ENCODE measurements around the gene RAP1B.

Gene RAP1B

GRCh38 chr12:68608191-68608590 is 2.5 kb upstream of the RAP1B start:
- H3K4me3 ChIP-seq (ENCODE audit: control insufficient read depth, low read depth, low read length): no peak overlapping the region
- TF ChIP-seq, protein P1, sequence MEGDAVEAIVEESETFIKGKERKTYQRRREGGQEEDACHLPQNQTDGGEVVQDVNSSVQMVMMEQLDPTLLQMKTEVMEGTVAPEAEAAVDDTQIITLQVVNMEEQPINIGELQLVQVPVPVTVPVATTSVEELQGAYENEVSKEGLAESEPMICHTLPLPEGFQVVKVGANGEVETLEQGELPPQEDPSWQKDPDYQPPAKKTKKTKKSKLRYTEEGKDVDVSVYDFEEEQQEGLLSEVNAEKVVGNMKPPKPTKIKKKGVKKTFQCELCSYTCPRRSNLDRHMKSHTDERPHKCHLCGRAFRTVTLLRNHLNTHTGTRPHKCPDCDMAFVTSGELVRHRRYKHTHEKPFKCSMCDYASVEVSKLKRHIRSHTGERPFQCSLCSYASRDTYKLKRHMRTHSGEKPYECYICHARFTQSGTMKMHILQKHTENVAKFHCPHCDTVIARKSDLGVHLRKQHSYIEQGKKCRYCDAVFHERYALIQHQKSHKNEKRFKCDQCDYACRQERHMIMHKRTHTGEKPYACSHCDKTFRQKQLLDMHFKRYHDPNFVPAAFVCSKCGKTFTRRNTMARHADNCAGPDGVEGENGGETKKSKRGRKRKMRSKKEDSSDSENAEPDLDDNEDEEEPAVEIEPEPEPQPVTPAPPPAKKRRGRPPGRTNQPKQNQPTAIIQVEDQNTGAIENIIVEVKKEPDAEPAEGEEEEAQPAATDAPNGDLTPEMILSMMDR (IDR thresholded peaks at IDR 0.05; ENCODE audit: control insufficient read depth, insufficient read depth, low read depth, low read length, missing control alignments): no peak
- no peak for DNase-seq (ENCODE audit: low read depth)

DNA sequence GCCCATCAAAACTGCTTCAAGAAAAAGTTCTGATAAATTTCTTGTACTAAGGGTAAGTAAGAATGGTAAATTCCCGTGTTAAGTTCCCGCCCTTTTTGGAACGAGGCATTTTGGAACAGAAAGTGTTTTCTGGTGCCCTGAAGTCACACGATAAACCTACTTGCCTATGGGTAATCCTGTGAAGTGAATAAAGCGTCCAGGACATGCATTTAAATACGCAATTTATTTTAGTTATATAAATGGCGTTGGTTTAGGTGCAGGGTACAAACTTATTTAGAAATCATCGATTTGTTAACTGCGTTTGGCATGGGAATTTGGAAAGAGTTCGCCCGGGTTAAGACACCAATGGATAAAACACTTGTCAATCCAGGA is 715 bp upstream of the RAP1B start:
- no peak for DNase-seq (ENCODE audit: low read depth)
- TF ChIP-seq, protein P1 (IDR thresholded peaks at IDR 0.05; ENCODE audit: control insufficient read depth, insufficient read depth, low read depth, low read length, missing control alignments): no peak

DNA sequence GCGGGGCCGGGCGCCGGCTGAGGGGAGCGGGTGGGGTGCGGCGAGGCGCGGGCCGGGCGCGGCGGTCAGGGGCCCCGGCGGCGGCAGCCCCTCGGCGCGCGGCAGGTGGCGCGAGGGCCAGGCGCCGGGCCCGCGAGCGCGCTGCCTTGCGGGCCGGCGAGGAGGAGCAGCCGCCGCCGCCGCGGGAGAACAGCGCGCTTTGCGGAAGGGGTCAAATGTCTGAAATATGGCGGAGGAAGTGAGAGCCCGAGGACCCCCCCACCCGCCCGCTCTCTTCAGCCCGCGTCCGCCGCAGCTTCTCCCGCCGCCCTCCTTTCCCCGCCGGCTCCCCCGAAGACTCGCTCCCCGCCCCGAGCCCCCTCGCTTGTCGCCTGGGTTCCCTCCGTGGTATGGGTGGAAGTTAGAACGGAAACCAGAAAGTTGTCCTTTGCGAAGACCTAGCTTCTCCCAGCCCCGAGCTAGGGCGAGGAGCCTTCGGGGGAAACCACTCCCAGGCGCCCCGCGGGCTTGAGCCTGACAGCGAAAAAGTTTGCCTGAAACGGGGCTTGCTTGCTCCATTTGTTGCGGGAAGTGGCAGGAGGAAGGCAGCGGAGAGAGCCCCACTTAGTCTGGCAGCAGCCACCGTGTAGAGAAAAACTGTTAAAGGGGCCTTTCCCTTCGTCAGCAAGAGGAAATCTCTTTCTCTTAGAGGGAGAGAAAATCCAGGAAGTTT is 551 bp downstream of the RAP1B start:
- H3K4me3 ChIP-seq (ENCODE audit: control insufficient read depth, low read depth, low read length): peak overlapping the region; percentile 84
- TF ChIP-seq, protein P1 (IDR thresholded peaks at IDR 0.05; ENCODE audit: control insufficient read depth, insufficient read depth, low read depth, low read length, missing control alignments): no peak
- no peak for DNase-seq (ENCODE audit: low read depth)

More for the DNA sequence above, 715 bp upstream of the RAP1B start:
- H3K4me3 ChIP-seq (ENCODE audit: control insufficient read depth, low read depth, low read length): peak overlapping the region; percentile 50

- H3K4me3 ChIP-seq (ENCODE audit: control insufficient read depth, low read depth, low read length): peak overlapping the region; percentile 84
- DNase-seq (ENCODE audit: low read depth): no peak
- TF ChIP-seq, protein P1 (IDR thresholded peaks at IDR 0.05; ENCODE audit: control insufficient read depth, insufficient read depth, low read depth, low read length, missing control alignments): no peak
Measured at GRCh38 chr12:68611806-68612160, 1.1 kb downstream of the RAP1B start.

GRCh38 chr12:68612202-68612601 is 1.5 kb downstream of the RAP1B start:
- peak overlapping the region; percentile 84 for H3K4me3 ChIP-seq (ENCODE audit: control insufficient read depth, low read depth, low read length)
- no peak for DNase-seq (ENCODE audit: low read depth)
- TF ChIP-seq, protein P1 (IDR thresholded peaks at IDR 0.05; ENCODE audit: control insufficient read depth, insufficient read depth, low read depth, low read length, missing control alignments): no peak

- DNase-seq (ENCODE audit: low read depth): no peak
- TF ChIP-seq, protein P1 (IDR thresholded peaks at IDR 0.05; ENCODE audit: control insufficient read depth, insufficient read depth, low read depth, low read length, missing control alignments): no peak
- peak overlapping the region; percentile 84 for H3K4me3 ChIP-seq (ENCODE audit: control insufficient read depth, low read depth, low read length)
Measured at GRCh38 chr12:68612697-68613096, 2.0 kb downstream of the RAP1B start.

All from AG09309 (cell line).